PFSK-1 (cell line): ENCODE measurements around the gene GOLGA2.

ENCODE experiments used
- FOXP2 ChIP-seq: optimal IDR thresholded peaks from 2 replicates; pipeline ENCODE3; 2011; ENCODE audit warnings: borderline replicate concordance, control low read depth, inconsistent platforms; ENCODE audit not compliant: insufficient read depth; ENCODE audit errors: extremely low read length, extremely low read depth
- POLR2AphosphoS5 ChIP-seq: IDR thresholded peaks from 2 replicates; pipeline ENCODE4 v1.6.1; 2012; ENCODE audit warnings: low read depth, mild to moderate bottlenecking, control low read depth, low read length, moderate library complexity
- SIN3A ChIP-seq: IDR thresholded peaks from 2 replicates; pipeline ENCODE4 v1.6.1; 2012; ENCODE audit warnings: mild to moderate bottlenecking, low read length, moderate library complexity, borderline replicate concordance; ENCODE audit not compliant: insufficient read depth
- TAF1 ChIP-seq: IDR thresholded peaks from 2 replicates; pipeline ENCODE4 v1.6.1; 2012; ENCODE audit warnings: low read length, control low read depth, borderline replicate concordance; ENCODE audit not compliant: insufficient read depth
- TF ChIP-seq, protein P1 (sequence below), 2 experiments: IDR thresholded peaks; 2 replicates each; pipeline versions ENCODE4 v1.6.1 to v1.8.0; 2011 to 2012; ENCODE audit warnings: low read depth in 2 of 2, low read length in 2 of 2, control low read depth in 1 of 2, inconsistent platforms in 1 of 2, mild to moderate bottlenecking in 1 of 2, moderate library complexity in 1 of 2; ENCODE audit not compliant: insufficient read depth in 1 of 2

Gene GOLGA2

DNA sequence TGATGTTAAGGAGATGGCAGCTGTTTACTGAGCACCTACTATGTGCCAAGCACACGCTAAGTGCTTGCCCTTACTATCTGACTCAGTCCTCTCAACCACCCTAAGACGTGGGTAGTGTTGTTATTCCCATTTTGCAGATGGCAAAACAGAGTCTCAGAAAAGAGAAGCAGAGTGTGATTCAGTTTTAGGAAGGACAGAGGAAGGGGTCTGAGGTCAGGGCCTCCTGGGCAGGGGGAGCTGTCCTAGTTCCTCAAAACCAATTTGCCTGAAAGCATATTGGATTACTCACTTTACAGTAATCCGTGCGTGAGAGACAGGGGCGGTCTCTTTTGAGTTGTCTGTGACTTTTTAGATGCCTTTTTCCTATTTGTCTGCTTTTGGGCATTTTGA is 49.4 kb downstream of the GOLGA2 start:
- TF ChIP-seq FOXP2 (no peak), SIN3A (no peak), POLR2AphosphoS5 (no peak), TAF1 (no peak)
- TF ChIP-seq, protein P1, sequence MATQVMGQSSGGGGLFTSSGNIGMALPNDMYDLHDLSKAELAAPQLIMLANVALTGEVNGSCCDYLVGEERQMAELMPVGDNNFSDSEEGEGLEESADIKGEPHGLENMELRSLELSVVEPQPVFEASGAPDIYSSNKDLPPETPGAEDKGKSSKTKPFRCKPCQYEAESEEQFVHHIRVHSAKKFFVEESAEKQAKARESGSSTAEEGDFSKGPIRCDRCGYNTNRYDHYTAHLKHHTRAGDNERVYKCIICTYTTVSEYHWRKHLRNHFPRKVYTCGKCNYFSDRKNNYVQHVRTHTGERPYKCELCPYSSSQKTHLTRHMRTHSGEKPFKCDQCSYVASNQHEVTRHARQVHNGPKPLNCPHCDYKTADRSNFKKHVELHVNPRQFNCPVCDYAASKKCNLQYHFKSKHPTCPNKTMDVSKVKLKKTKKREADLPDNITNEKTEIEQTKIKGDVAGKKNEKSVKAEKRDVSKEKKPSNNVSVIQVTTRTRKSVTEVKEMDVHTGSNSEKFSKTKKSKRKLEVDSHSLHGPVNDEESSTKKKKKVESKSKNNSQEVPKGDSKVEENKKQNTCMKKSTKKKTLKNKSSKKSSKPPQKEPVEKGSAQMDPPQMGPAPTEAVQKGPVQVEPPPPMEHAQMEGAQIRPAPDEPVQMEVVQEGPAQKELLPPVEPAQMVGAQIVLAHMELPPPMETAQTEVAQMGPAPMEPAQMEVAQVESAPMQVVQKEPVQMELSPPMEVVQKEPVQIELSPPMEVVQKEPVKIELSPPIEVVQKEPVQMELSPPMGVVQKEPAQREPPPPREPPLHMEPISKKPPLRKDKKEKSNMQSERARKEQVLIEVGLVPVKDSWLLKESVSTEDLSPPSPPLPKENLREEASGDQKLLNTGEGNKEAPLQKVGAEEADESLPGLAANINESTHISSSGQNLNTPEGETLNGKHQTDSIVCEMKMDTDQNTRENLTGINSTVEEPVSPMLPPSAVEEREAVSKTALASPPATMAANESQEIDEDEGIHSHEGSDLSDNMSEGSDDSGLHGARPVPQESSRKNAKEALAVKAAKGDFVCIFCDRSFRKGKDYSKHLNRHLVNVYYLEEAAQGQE (IDR thresholded peaks at IDR 0.05; ENCODE audit: insufficient read depth in 1 of 2, low read depth in 2 of 2, low read length in 2 of 2), result no peak

GRCh38 chr9:128225770-128226411 is 49.9 kb downstream of the GOLGA2 start:
- TF ChIP-seq POLR2AphosphoS5 (no peak), SIN3A (no peak), TAF1 (no peak), FOXP2 (no peak)
- TF ChIP-seq, protein P1 (IDR thresholded peaks at IDR 0.05; ENCODE audit: insufficient read depth in 1 of 2, low read depth in 2 of 2, low read length in 2 of 2), result no peak

DNA sequence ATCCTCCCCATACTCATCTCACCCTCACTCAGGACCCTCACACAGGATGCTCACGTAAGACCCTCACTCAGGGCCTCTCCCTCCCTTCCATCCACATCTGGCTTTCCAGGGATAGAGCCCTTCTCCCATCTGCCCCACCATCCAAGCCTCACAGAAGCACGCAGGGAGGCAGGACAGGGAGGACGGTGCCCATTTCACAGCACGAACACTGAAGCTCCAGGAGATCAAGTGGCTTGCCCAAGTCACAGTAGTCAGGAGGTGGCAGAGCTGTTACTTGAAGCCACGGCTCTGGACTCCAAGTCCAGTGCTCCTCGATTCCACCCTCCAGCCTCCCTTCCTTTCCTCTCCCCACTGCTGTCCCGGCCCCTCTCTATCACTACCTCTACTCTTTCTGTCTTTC is 50.9 kb downstream of the GOLGA2 start:
- TF ChIP-seq TAF1 (no peak), FOXP2 (no peak), POLR2AphosphoS5 (no peak), SIN3A (no peak)
- TF ChIP-seq, protein P1 (IDR thresholded peaks at IDR 0.05; ENCODE audit: insufficient read depth in 1 of 2, low read depth in 2 of 2, low read length in 2 of 2), result no peak

DNA sequence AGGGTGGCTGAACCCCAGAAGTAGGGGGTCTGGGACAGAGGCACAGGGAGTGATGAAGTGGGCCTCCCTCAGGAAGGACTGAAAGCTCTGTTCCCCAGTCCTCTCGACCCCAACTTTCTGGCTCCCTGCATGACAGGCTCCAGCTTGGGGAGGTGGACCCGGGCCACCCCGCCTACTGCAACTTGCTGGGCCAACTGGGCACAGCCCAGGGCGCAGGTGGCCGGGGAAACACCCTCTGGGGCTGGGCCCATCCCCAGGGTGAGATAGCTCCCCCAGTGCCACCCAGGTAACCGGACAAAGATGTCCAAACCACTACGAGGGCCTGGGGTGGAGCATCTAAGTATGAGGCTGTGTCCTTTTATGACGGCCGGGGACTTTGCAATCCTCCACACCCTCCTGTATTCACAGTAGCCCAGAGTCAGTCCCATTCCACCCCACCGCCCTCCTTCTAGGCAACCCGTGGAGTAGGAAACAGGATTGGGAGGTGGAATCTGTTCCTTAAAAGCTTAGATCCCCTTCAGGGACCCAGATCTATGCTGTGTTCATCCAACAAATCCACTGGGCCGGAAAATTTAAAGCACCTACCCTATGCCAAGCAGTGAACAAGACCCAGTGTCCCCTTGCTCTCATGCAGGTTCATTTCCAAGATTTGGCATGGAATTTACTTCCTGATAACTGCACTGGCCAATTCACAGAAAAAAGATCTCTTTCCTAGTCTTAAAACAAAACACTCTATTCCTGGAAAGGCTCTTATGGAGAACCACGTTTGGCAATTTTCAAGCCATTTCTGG is 52.7 kb downstream of the GOLGA2 start:
- TF ChIP-seq POLR2AphosphoS5 (no peak), SIN3A (no peak), TAF1 (no peak), FOXP2 (no peak)
- TF ChIP-seq, protein P1 (IDR thresholded peaks at IDR 0.05; ENCODE audit: insufficient read depth in 1 of 2, low read depth in 2 of 2, low read length in 2 of 2), result no peak
